GM21576 (cell line): ENCODE results near the gene VSIG10L2.

Experiments used
- ATAC-seq: cut with Tn5 transposase; IDR thresholded peaks from one replicate; pipeline ENCODE4 v1.9.1; 2021; ENCODE audit warnings: mild to moderate bottlenecking, moderate library complexity; ENCODE audit not compliant: unreplicated experiment

Gene VSIG10L2

DNA sequence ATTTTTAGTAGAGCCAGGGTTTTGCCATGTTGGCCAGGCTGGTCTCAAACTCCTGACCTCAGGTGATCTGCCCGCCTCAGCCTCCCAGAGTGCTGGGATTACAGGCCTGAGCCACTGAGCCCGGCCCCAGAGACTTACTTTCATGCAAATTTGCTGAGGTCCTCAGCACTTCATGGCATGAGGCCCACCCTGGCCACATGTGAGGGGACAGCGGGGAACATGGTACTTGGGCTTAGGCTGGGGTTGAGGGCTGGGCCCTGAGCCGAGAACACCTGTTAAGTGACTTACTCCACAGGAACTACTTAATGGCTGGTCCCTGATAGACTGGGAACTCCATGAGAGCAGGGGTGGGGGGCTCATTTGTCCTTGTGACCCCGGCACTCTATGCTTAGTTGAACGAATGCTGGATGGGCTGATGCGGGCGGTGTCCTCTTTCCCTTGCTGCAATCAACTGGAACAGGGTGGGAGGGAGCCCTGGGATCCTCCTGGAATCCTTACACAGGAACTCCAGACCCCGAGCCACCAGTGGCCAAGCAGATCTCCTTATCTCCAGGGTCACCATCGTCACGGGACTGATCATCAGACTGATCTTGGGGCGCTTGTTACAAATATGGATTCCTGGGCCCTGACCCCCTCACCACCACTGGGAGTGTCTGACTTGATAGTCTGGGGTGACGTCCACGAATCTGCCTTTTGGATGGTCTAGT is 1.0 kb downstream of the VSIG10L2 start:
- no peak for ATAC-seq

DNA sequence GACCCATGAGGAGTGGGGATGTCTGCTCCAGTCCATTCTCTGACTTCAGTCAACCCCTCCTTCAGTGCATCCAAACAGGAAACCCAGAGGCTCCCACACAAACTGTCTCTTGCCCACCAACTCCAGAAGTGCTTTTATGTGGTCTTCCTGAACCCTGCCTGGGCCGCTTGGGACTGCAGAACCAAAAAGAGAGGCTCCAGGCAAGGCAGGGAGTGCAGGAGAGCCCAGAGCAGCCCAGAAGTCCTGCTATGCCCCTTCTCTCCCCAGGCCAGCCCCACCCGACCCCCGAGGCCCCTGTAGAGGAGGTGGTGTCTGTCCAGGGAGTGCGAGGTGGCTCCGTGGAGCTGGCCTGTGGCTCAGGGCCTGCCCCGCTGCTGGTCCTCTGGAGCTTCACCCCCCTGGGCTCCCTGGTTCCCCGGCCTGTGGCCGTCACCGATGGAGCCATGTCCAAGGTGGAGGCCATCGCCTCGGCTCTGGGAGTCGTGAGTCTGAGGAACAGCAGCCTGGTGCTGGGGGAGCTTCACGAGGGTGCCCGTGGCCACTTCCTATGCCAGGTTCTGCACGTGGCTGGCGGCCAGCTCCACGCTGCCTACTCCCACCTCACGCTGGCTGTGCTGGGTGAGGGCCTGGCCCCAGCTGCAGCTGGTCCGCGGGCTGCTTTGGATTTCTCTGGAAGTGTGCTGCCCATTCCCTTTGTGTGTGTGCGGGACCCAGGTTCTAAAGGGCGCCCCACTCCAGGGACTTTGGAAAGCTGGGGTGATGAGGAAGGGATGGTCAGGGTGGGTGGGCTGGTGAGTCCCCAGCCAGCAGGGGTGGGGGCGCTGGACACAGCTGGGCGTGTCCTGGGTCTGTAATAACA is 1.8 kb downstream of the VSIG10L2 start:
- no peak for ATAC-seq

DNA sequence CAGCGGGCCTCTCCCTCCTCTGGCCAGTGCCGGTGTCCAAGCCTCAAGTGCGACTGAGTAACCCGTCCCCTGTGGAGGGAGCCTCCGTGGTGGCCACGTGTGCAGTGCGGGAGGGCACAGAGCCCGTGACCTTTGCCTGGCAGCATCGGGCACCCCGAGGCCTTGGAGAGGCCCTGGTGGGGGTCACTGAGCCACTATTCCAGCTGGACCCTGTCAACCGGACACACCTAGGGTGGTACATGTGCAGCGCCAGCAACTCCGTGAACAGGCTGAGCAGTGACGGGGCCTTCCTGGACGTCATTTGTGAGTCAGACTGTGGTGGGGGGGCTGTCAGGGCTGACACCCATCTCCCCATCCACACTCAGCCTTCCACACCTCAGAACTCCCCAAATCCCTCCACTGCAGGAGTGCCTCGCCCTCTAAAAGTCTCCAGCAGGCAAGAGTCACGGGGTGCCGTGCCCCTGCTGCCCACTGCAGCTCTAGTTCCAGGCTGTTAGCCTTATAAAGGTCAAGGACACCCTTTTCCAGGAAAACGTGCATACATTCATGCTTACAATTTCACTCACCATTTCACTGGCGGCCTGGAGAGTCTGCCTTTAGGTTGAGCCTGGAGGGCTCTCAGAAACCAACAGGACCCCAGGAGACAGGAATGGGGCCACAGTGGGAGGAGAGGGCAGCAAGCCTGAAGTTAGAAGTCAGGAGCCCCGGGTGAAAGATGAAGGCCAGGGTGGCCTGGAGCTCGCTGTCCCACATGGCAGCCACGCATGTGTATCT is 2.6 kb downstream of the VSIG10L2 start:
- no peak for ATAC-seq

DNA sequence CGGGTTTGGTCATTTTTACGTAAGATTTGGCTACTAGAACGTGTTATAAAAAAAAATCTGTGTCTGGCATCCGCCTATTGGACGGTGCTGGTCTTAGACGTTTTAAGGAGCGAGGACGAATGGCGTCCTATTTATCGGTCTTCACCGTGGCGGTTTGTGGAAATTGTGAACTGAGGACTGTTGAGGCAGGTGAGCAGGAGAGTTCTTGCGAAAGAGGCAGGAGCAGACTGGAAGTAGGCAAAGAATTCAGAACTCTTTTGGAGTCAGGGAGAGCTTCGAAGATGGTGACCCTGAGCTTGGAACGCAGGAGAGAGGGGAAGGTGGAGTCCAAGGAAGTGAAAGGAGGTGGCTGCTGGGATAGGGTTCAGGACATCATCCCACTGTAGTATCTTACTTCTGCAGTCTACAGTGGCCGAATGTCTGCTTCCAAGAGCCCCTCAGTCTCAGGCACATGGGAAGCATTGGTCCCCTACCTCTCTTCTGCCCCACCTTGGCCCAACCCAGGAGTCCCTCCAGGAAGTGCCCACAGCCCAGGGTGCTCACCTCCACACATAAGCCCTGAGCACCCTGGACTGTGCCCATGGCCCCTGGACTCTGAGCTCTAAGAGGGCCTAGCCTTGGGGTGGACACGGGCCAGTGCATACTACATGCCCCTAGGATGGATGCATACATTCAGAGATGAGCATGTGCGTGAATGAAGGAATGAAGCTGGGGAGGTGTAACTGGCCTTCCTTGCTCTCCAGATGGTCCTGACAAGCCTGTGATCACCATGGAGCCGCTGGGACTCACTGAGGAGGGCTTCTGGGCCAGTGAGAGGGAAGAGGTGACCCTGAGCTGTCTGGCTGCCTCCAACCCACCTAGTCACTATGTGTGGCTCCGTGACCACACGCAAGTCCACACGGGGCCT is 3.7 kb downstream of the VSIG10L2 start:
- no peak for ATAC-seq

DNA sequence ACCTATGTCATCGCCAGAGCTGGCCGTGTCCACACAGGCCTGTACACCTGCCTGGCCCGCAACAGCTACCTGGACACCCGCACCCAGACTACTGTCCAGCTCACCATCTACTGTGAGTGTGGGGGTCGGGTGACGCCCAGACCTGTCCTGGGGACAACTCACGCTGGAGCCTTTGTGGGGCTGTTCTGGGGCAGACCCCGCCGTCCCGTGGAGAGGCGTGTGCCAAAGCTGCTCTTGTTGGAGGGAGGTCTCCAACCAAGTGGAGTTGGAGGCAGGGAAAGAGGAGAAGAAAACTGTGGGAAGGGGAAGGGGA is 4.3 kb downstream of the VSIG10L2 start:
- ATAC-seq: no peak

DNA sequence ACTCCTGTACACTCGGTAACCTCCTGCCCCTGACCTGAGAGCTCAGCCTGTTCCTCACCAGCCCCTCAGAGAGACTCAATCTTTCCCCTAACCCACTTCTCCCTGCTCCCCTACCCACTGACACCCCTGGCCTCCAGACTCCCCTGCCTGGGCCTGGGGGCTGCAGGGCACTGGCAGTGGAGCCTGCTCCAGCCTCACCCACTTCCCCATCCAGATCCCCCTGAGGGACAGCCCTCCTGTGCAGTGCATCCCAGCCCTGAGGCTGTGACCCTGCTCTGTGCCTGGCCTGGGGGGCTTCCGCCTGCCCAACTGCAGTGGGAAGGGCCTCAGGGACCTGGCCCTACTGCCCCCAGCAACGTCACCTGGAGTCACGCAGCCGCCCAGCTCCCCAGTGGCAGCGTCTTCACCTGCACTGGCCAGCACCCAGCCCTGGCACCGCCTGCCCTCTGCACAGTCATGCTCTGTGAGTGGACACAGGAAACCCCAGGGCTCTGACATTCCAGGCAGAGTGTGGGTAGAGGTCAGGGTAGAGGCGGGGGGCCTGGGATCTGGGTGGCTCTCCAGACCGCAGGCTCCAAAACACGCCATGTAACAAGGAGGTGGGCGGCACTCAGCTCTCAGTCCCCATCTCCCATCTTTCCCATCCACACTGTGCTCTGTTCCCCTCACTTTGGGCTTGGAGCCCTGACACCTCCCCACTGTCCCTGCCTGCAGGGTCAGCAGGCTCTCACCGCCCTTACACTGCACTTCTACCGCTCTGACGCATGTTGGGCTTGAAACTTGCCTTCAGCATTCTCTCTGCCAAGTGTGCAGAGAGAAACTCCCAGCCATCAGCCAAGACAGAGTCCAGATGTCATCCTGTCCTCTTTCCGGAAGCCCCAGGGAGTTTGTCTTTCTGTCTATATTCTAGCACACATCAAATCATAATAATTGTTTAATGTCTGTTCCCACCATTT is 5.1 kb downstream of the VSIG10L2 start:
- ATAC-seq: no peak

DNA sequence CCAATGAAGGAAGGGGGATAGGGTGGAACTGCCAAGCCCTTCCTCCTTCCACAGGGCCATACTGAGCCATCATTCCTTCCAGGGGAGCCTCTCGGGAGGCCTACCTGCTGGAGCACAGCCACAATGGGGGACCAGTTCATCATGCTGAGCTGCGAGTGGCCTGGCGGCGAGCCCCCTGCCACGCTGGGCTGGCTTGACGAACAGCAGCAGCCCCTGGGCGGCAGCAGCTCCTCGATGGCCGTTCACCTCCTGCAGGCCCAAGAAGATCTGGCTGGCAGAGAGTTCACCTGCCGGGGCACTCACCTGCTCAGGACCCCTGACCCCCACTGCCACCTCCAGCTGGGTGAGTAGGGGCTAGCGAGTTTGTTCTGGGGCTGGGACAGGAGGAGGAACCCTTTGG is 5.9 kb downstream of the VSIG10L2 start:
- ATAC-seq: no peak

DNA sequence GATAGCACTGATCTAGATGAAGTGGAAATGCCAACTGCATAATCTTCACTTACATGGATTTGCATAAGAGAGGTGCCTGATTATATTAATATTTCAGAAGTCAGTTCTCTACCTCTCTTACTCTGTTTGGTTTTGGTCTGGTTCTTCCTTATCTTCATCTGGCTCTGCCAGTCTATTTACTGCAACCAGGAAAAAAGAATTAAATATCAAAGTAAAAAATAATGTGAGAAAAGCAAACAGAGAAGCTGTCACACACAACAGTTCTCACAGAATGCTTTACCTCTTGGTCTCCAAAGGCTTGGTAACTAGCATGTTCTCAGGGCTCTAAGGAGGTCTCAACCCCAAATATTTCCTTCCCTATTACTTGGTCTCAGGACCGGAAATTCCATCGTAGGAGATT is 6.7 kb downstream of the VSIG10L2 start:
- ATAC-seq: no peak

DNA sequence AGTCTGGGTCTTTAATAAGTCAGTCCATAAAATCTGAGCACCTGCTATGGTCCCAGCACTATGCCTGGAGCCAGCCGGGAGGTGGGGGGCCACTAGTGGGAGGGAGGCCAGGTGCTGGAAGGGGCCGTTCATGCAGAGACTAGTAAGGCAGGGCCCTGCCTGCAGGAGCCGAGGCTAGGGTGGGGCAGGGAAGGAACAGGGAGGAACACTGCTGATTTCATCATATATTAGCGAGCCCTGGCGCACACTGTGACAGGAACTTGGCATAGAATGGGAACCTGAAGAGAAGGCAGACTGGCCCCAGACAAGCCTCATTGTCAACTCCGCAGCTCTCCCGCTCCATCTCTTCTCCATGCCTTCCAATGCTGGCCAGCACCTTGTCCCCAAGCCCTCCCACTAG is 7.1 kb downstream of the VSIG10L2 start:
- no peak for ATAC-seq

DNA sequence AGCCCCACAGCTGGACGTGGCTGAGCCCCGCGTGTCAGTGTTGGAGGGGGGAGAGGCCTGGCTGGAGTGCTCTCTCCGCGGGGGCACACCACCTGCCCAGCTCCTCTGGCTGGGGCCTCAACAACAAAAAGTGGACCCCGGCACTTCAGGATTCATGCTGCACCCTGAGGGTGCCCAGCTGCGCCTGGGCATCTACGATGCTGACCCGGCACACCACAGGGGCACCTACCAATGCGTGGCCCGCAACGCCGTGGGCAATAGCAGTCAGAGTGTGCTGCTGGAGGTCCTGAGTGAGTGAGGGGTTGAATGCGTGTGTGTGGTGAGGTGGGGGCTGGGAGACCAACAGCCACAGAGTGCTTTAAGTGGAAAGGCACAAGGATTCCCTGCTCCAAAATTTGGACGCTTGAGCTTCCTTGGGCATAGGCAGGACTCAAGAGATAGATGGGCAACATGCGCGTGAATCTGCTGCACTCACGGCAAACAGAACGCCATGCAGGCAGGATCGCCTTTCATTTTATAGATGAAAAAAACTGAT is 7.6 kb downstream of the VSIG10L2 start:
- ATAC-seq: no peak

DNA sequence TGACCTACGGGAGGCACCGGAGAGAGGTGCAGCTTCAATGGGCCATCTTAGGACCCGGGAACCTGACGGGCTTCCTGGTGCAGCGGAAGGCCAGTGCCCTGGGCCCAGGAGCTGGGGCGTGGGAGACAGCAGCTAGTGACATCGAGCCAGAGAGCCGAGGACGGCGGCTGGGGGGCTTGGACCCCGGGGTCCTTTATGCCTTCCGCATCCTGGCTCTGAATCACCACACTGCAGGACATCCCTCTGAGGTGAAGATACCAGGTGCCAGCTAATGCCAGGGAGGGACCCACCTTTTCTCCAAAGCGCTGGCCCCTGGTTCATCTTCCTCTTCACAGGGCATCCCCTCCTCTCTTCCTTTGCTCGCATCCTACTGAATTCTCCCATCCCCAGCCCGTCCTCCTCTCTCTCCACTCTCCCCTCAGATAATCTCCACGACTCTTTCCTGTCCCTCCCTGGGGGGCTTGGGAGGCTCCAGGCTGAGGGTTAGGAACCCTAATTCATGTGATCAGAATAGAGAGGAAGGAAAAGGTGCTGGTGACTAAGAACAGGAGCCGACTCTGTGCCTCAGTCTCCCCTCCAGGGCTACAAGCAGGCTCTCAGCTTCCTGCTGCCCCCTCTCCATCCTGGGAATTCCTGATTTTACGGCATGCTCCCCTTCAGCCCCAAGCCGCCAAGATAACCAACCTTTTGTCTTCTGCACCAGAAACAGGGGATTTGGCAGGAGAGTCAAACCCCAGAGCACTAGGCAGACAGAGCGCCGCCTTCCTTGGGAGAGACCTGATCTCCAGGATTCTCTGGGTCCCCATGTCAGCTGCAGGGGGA is 8.5 kb downstream of the VSIG10L2 start:
- no peak for ATAC-seq

DNA sequence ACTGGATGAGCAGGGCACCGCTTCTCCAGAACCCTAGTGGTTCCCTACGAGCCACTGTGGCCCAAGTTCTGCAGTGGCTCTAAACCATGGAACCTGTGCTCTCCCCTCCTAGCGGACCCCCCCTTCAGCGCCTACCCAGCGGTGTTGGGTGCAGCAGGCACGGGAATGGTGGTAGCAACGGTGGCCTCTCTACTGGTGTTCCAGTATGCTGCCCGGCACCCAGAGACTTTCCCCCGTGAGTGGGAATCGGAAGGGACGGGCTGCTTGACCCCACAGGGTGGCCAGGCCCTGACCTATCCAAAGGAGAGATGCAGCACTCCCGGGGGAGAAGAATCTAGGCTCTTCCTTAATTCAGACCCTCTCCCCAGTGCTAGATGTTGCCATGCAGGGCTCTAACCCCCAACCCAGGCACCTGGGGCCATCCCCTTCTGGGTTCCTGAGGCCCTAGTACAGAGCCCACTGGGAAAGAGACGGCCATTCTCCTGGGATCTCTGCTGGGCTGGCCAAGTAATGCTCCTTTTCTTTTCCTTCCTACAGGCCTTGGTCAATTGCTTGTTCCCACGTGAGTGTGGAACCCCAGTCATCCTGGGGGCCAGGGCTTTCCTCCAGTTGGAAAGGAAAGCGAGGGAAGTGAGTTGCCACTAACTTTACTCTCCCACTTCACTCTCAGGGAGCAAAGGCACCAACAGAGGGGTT is 9.2 kb downstream of the VSIG10L2 start:
- no peak for ATAC-seq

DNA sequence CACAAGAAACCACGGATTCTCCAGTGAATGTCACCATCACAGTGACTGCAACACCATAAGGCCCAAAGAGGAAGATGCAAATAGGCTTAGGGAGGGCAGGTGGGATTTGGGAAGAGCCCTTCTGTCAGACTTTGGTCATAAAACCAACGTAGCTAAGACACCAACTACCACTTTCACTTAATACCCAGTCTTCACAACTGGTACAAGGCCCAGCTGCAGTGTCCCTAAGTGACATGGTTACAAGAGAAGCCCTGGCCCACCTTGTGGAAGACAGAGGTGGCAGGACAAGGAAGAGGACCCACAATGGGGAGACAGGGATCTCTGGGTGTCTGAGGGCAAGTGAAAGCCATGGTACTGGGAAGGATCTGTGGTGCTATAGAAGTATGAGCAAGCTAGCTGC is 10.0 kb downstream of the VSIG10L2 start:
- ATAC-seq: no peak

DNA sequence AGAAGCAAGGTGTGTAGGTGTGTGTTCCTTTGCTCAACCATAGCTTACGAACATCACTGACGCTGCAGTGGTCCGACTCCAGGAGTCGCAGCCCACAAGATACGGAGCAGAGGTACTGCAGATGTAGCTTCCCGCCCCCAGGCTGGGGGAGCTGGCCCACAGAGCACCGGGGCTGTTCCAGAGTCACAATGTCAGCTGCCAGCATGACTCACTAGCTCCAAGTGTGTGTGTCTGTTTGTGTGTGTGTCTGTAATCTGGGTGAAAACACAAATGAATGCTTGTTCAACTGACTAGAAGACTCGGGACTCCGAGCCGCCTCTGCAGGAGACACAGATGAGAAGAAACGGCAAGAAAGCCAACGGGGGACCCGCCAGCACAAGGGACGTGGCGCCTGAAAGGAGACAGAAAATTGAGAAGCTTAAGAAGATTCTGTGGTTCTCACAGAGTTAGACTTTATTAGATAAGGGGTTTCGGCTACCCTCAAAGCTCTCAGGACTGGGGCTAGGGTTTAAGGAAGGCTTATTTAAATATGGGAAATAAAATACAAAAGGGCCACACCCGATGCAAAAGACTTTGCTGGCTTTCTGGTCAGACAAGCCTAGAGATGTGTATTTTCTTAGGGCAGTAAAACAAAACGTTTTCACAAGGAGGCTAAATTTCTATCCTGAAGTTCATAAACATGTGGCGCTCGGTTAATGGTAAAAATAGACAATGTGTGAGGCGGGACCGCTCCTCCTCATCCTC is 10.7 kb downstream of the VSIG10L2 start:
- ATAC-seq: no peak

DNA sequence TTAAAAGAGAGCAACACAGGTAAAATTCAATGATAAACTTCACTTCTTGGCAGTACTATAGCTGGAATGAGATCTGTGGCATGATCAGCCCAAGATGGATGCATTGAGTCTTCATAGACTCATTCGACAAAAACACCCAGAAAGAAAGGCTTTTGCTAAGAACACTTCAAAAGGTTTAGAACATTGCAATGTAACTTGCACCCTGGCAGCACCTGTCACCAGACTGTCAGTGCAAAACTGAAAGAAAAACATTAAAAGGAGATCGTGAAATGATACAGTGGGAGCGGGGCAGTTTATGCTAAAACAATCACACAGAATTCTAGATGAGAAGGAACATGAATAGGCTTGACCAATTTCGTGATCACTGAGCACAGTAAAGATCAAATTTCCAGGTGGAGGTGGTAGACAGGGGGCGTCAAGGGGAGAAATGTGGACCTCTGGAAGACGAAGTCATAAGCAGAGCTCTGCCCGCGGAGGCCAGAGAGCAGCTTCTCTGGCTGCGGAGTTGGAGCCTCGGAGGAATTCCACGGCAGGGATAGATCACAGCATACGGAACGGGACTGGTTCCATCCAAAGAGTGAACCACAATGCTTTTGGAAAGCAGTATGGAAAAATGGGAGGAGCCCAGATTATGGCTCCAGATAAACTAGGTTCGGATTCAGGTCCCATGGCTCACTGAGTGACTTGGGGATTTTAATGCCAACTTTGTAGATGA is 11.9 kb downstream of the VSIG10L2 start:
- no peak for ATAC-seq

DNA sequence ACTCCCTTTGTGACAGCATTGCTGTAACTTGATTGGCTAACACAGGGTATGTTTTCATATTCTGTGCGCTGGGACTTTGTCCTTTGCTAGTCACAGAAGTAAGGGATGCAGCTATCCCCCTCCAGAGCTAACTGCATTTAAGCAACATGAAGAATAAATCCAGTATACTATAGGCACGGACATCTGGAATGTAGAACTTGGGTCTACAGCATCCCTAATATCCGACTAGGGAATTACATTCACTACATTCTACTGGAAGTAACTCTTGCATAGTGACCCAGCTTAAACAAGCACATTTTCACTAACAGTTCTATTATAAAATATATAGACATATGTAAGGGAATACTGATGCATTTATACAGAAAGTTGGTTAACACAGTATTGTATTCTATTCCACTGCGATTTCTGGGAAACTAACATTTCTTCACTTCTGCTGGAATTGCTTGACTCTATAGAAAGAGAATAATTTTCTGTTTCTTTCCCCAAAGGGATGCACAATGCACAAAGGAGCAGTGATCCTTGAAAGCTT is 13.1 kb downstream of the VSIG10L2 start:
- ATAC-seq: no peak
